GM23338 (cell line): ENCODE measurements around the gene ANKFY1.

ENCODE experiments used
- EZH2phosphoT487 ChIP-seq: fragments of 200-600 bp; sonication (generic); IDR thresholded peaks from one replicate; pipeline ENCODE4 v1.8.1; 2018; ENCODE audit warnings: antibody characterized with exemption; ENCODE audit not compliant: unreplicated experiment
- TF ChIP-seq, protein P1 (sequence below), 2 experiments: fragments of 200-600 bp in 1 of 2; sonication (generic) in 1 of 2; conservative IDR thresholded peaks; 2 replicates each; pipeline versions ENCODE4 v1.5.1 to v1.6.1; 2016 to 2017; ENCODE audit warnings: antibody characterized with exemption in 2 of 2, low read depth in 2 of 2, mild to moderate bottlenecking in 2 of 2, moderate library complexity in 1 of 2

DNA sequence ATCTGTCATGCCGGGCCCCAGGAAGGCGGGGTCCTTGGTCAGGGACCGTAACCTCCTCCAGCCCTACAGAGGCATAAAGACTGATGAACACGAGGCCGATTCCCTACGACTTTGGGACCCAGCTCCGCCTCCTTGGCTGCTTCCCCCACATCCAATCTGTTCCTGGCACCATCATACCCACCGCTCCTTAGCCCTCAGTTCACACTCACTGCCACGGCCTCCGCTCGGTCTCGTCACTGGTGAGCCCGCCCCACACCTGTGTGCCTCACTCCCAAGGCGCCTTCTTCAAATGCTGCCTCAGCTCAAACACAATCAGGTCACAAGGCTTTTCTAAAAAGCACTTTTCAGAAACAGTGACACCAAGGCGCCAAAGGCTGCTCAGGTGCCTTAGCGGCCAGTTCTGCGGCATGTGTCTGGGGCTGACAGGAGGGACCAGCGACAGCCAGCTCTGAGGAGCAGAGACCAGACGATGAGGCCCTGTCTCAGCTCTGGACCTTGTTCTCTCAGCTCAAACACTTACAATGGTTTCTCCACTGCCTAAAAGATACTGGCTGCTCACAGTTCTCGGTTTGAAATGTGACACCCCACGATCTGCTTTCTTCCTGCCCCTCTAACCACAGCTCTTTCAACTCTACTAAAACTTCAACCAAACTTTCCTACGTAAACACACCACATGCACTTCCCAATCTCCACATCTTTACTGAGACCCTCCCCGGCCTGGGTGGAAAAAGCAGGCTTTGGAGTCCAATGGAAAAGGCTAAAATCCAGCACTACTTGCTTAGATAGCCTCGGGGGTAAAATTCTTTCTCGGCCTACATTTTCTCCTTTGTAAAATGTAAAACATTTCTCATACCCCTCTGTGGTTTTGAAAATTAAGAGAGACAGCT lies 87.6 kb downstream of the ANKFY1 start:
- TF ChIP-seq, protein P1, sequence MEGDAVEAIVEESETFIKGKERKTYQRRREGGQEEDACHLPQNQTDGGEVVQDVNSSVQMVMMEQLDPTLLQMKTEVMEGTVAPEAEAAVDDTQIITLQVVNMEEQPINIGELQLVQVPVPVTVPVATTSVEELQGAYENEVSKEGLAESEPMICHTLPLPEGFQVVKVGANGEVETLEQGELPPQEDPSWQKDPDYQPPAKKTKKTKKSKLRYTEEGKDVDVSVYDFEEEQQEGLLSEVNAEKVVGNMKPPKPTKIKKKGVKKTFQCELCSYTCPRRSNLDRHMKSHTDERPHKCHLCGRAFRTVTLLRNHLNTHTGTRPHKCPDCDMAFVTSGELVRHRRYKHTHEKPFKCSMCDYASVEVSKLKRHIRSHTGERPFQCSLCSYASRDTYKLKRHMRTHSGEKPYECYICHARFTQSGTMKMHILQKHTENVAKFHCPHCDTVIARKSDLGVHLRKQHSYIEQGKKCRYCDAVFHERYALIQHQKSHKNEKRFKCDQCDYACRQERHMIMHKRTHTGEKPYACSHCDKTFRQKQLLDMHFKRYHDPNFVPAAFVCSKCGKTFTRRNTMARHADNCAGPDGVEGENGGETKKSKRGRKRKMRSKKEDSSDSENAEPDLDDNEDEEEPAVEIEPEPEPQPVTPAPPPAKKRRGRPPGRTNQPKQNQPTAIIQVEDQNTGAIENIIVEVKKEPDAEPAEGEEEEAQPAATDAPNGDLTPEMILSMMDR (conservative IDR thresholded peaks at IDR 0.05; ENCODE audit: low read depth in 2 of 2), result no peak
- TF ChIP-seq EZH2phosphoT487, result no peak
